Hepatocyte (in vitro differentiated cells): Measurements from ENCODE around the gene ADGRB2. TPM values are rescaled to one million over a fixed set of nuclear protein-coding genes. Genes with fewer than 3 reads are reported as not detected.

ENCODE experiments used
- DNase-seq: peaks from one replicate; pipeline ENCODE4 v3.0.0-alpha.2; 2016; ENCODE audit warnings: low spot score
- H2AFZ ChIP-seq: fragments of 200-600 bp; sonication (generic); 2 replicates; pipeline ENCODE4 v1.6.0; 2016; ENCODE audit warnings: antibody characterized with exemption, mild to moderate bottlenecking
- H3K27ac ChIP-seq: fragments of 200-600 bp; sonication (generic); 2 replicates; pipeline ENCODE4 v1.5.1; 2016; ENCODE audit warnings: mild to moderate bottlenecking
- H3K27me3 ChIP-seq: fragments of 200-600 bp; sonication (generic); 2 replicates; pipeline ENCODE4 v1.6.1; 2016
- H3K36me3 ChIP-seq: fragments of 200-600 bp; sonication (generic); replicated peaks from 2 replicates; pipeline ENCODE4 v1.5.1; 2016; ENCODE audit warnings: low read depth; ENCODE audit not compliant: insufficient read depth
- H3K4me1 ChIP-seq: fragments of 200-600 bp; sonication (generic); 2 replicates; pipeline ENCODE4 v1.5.1; 2016; ENCODE audit warnings: mild to moderate bottlenecking, moderate library complexity; ENCODE audit not compliant: insufficient read depth
- H3K4me2 ChIP-seq: fragments of 200-600 bp; sonication (generic); 2 replicates; pipeline ENCODE4 v1.6.0; 2016
- H3K4me3 ChIP-seq: fragments of 200-600 bp; sonication (generic); 2 replicates; pipeline ENCODE4 v1.5.1; 2016; ENCODE audit warnings: mild to moderate bottlenecking
- H3K79me2 ChIP-seq: fragments of 200-600 bp; sonication (generic); 2 replicates; pipeline ENCODE4 v1.6.0; 2017; ENCODE audit warnings: mild to moderate bottlenecking
- H3K9me2 ChIP-seq: fragments of 200-600 bp; sonication (generic); replicated peaks from 2 replicates; pipeline ENCODE4 v1.6.0; 2017; ENCODE audit warnings: mild to moderate bottlenecking; ENCODE audit not compliant: insufficient read depth
- H3K9me3 ChIP-seq: fragments of 200-600 bp; sonication (generic); 2 replicates; pipeline ENCODE4 v1.5.1; 2016; ENCODE audit warnings: low read depth, mild to moderate bottlenecking
- H4K20me1 ChIP-seq: fragments of 200-600 bp; sonication (generic); 2 replicates; pipeline ENCODE4 v1.6.0; 2016; ENCODE audit warnings: mild to moderate bottlenecking; ENCODE audit not compliant: insufficient read depth, poor library complexity, severe bottlenecking
- CTCF ChIP-seq: fragments of 200-600 bp; sonication (generic); IDR thresholded peaks from 2 replicates; pipeline ENCODE4 v1.5.1; 2016; ENCODE audit warnings: antibody characterized with exemption, mild to moderate bottlenecking; ENCODE audit not compliant: poor library complexity
- EZH2 ChIP-seq: fragments of 200-600 bp; sonication (generic); IDR thresholded peaks from 2 replicates; pipeline ENCODE4 v1.6.1; 2016; ENCODE audit warnings: antibody characterized with exemption, mild to moderate bottlenecking, borderline replicate concordance
- EZH2phosphoT487 ChIP-seq: fragments of 200-600 bp; sonication (generic); IDR thresholded peaks from one replicate; pipeline ENCODE4 v1.6.1; 2018; ENCODE audit warnings: antibody characterized with exemption, mild to moderate bottlenecking, low read depth, moderate library complexity; ENCODE audit not compliant: unreplicated experiment, severe bottlenecking
- WGBS: methylation state at CpG from one replicate; pipeline ENCODE4 v1.1.6; 2016; ENCODE audit warnings: low lambda C conversion rate; ENCODE audit errors: missing lambda C conversion rate; 5-methylcytosine and 5-hydroxymethylcytosine counted together
- polyA plus RNA-seq: library from polyadenylated mRNA; unstranded; fragments of >200 nt; fragmentation: Nextera tagmentation; extraction: Ambion mirVana; gene quantifications from 2 replicates; pipeline ENCODE4 v1.2.1, GENCODE V29; 2016
- total RNA-seq: library from RNA; depleted of rRNA; stranded (reverse); fragments of >200 nt; gene quantifications from 2 replicates; pipeline ENCODE4 v1.2.3, GENCODE V29; 2014

Gene ADGRB2
- total and polyA plus RNA-seq, 2 experiments from 2014 or later = 7.7 to 10.5 TPM

GRCh38 chr1:31745946-31746670, 18.0 kb downstream of the ADGRB2 start:
- no peaks in the 10 kb centered on the region for H4K20me1 ChIP-seq
- no peaks in the 10 kb centered on the region for H3K79me2 ChIP-seq
- TF ChIP-seq EZH2 (no peak), EZH2phosphoT487 (no peak), CTCF (no peak)
- H3K9me2 ChIP-seq = no peaks in the 10 kb centered on the region
- no peak overlapping the region for H2AFZ ChIP-seq
- 84% methylated on average over 15 of the region's 15 CpGs for WGBS
- H3K27me3 ChIP-seq = no peaks in the 10 kb centered on the region
- peaks cover 50% of the 10 kb centered on the region for H3K4me1 ChIP-seq
- H3K27ac ChIP-seq = peak overlapping the region; percentile 40
- H3K4me3 ChIP-seq = no peak overlapping the region
- no peaks in the 10 kb centered on the region for H3K36me3 ChIP-seq
- no peak for DNase-seq
- H3K4me2 ChIP-seq = no peak overlapping the region
- H3K9me3 ChIP-seq = no peaks in the 10 kb centered on the region

- 50% methylated on average over 4 of the region's 4 CpGs for WGBS
- no peaks in the 10 kb centered on the region for H3K36me3 ChIP-seq
Observed at GRCh38 chr1:31745096-31745945, 18.8 kb downstream of the ADGRB2 start.

GRCh38 chr1:31744165-31744888, 19.8 kb downstream of the ADGRB2 start:
- H3K9me2 ChIP-seq = no peaks in the 10 kb centered on the region
- H3K4me2 ChIP-seq = no peak overlapping the region
- no peaks in the 10 kb centered on the region for H3K36me3 ChIP-seq
- TF ChIP-seq EZH2 (no peak), EZH2phosphoT487 (no peak), CTCF (no peak)
- no peak overlapping the region for H3K4me3 ChIP-seq
- DNase-seq = no peak
- 91% methylated on average over 25 of the region's 28 CpGs for WGBS
- H3K79me2 ChIP-seq = no peaks in the 10 kb centered on the region
- peaks cover 38% of the 10 kb centered on the region for H3K4me1 ChIP-seq
- H3K27me3 ChIP-seq = no peaks in the 10 kb centered on the region
- H4K20me1 ChIP-seq = no peaks in the 10 kb centered on the region
- H3K27ac ChIP-seq = no peak overlapping the region
- no peaks in the 10 kb centered on the region for H3K9me3 ChIP-seq
- H2AFZ ChIP-seq = no peak overlapping the region

More at GRCh38 chr1:31745096-31745945, 18.8 kb downstream of the ADGRB2 start:
- Histone ChIP-seq H3K27me3 (no peaks in the 10 kb centered on the region), H3K4me3 (no peak overlapping the region), H3K27ac (peak overlapping the region; percentile 40), H3K4me1 (peaks cover 42% of the 10 kb centered on the region), H3K4me2 (no peak overlapping the region), H4K20me1 (no peaks in the 10 kb centered on the region), H3K9me3 (no peaks in the 10 kb centered on the region), H2AFZ (no peak overlapping the region), H3K79me2 (no peaks in the 10 kb centered on the region), H3K9me2 (no peaks in the 10 kb centered on the region)
- peak; percentile 66 for TF ChIP-seq CTCF
- TF ChIP-seq EZH2phosphoT487 = no peak
- no peak for TF ChIP-seq EZH2
- peak; percentile 81 for DNase-seq
